ENCODE measurements around the gene FREM1. TPM values are rescaled to one million over a fixed set of nuclear protein-coding genes. Genes with fewer than 3 reads are reported as not detected.

Gene FREM1
- total RNA-seq, 2 experiments from 2014 or later = not detected

- no peak overlapping the region for H3K4me2 ChIP-seq (ENCODE audit: low read length)
- no peaks in the 10 kb centered on the region for H3K9me3 ChIP-seq (ENCODE audit: low read length)
- no peaks in the 10 kb centered on the region for H3K4me1 ChIP-seq (ENCODE audit: insufficient read depth, low read length, poor library complexity, severe bottlenecking)
- BruUV-seq (replicated peaks) = no TSS peak
- H3K4me3 ChIP-seq (ENCODE audit: low read depth, low read length, poor library complexity, severe bottlenecking) = no peak overlapping the region
- no peaks in the 10 kb centered on the region for H4K20me1 ChIP-seq (ENCODE audit: insufficient read depth, low read length)
- intact Hi-C loops (cut with micrococcal nuclease; ENCODE audit: unreplicated experiment) = no loop called here
- DNase-seq (ENCODE audit: low spot score) = no peak
- POLR2A ChIA-PET = no interaction called here
- TF ChIP-seq EZH2phosphoT487 (IDR thresholded peaks at IDR 0.05; ENCODE audit: borderline replicate concordance, low read depth, low read length) (no peak), CTCF (conservative IDR thresholded peaks at IDR 0.05; ENCODE audit: low read length) (no peak)
- no peak overlapping the region for H2AFZ ChIP-seq (ENCODE audit: low read length)
- no peak overlapping the region for H3K27ac ChIP-seq (ENCODE audit: low read depth, low read length, poor library complexity, severe bottlenecking)
- H3K9me2 ChIP-seq (ENCODE audit: insufficient read depth, low read length) = no peaks in the 10 kb centered on the region
- no peaks in the 10 kb centered on the region for H3K36me3 ChIP-seq (ENCODE audit: insufficient read depth, low read length)
- no peaks in the 10 kb centered on the region for H3K79me2 ChIP-seq (ENCODE audit: insufficient read depth, low read depth, low read length)
- CTCF ChIA-PET (ENCODE audit: unreplicated experiment) = no interaction called here
Observed at GRCh38 chr9:14956208-14956607, 46.0 kb upstream of the FREM1 start.

DNA sequence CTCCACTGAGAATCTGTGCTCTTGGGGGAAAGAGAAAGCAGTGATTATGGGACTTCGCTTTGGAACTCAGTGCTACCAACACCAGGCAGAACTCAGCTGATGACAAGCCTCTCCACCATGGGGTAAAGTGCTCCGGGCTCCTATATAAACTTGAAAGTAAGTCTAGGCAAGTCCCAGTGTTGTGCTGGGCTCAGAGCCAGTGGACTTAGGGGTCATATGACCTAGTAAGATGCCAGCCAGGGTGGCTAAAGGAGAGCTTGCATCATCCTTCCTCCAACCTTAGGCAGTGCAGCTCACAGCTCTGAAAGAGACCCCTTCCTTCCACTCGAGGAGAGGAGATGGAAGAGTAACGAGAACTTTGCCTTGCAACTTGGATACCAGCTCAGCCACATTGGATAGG, 35.1 kb upstream of the FREM1 start:
- POLR2A ChIA-PET = no interaction called here
- Histone ChIP-seq H4K20me1 (ENCODE audit: insufficient read depth, low read length) (no peaks in the 10 kb centered on the region), H3K9me2 (ENCODE audit: insufficient read depth, low read length) (no peaks in the 10 kb centered on the region), H3K9me3 (ENCODE audit: low read length) (no peaks in the 10 kb centered on the region), H3K79me2 (ENCODE audit: insufficient read depth, low read depth, low read length) (no peaks in the 10 kb centered on the region), H3K4me2 (ENCODE audit: low read length) (no peak overlapping the region), H3K36me3 (ENCODE audit: insufficient read depth, low read length) (no peaks in the 10 kb centered on the region), H2AFZ (ENCODE audit: low read length) (no peak overlapping the region), H3K4me1 (ENCODE audit: insufficient read depth, low read length, poor library complexity, severe bottlenecking) (no peaks in the 10 kb centered on the region), H3K4me3 (ENCODE audit: low read depth, low read length, poor library complexity, severe bottlenecking) (no peak overlapping the region), H3K27ac (ENCODE audit: low read depth, low read length, poor library complexity, severe bottlenecking) (no peak overlapping the region)
- DNase-seq (ENCODE audit: low spot score) = no peak
- intact Hi-C loops (cut with micrococcal nuclease; ENCODE audit: unreplicated experiment) = no loop called here
- CTCF ChIA-PET (ENCODE audit: unreplicated experiment) = no interaction called here
- TF ChIP-seq CTCF (conservative IDR thresholded peaks at IDR 0.05; ENCODE audit: low read length) (no peak), EZH2phosphoT487 (IDR thresholded peaks at IDR 0.05; ENCODE audit: borderline replicate concordance, low read depth, low read length) (no peak)
- no TSS peak for BruUV-seq (replicated peaks)

GRCh38 chr9:14941501-14942405, 31.5 kb upstream of the FREM1 start:
- H3K36me3 ChIP-seq (ENCODE audit: insufficient read depth, low read length) = no peaks in the 10 kb centered on the region
- intact Hi-C loops (cut with micrococcal nuclease; ENCODE audit: unreplicated experiment) = no loop called here
- H3K4me3 ChIP-seq (ENCODE audit: low read depth, low read length, poor library complexity, severe bottlenecking) = no peak overlapping the region
- ChIA-PET POLR2A (interaction anchor here (0.5 kb wide), 1 partner anchor 35 kb away, joined by 9 read pairs; no protein-coding TSS in a partner anchor), CTCF (ENCODE audit: unreplicated experiment) (no interaction called here)
- no peaks in the 10 kb centered on the region for H3K9me2 ChIP-seq (ENCODE audit: insufficient read depth, low read length)
- DNase-seq (ENCODE audit: low spot score) = no peak
- no peak overlapping the region for H2AFZ ChIP-seq (ENCODE audit: low read length)
- TF ChIP-seq CTCF (conservative IDR thresholded peaks at IDR 0.05; ENCODE audit: low read length) = no peak
- no peak for TF ChIP-seq EZH2phosphoT487 (IDR thresholded peaks at IDR 0.05; ENCODE audit: borderline replicate concordance, low read depth, low read length)
- no TSS peak for BruUV-seq (replicated peaks)
- no peaks in the 10 kb centered on the region for H4K20me1 ChIP-seq (ENCODE audit: insufficient read depth, low read length)
- H3K4me2 ChIP-seq (ENCODE audit: low read length) = no peak overlapping the region
- no peaks in the 10 kb centered on the region for H3K9me3 ChIP-seq (ENCODE audit: low read length)
- H3K79me2 ChIP-seq (ENCODE audit: insufficient read depth, low read depth, low read length) = no peaks in the 10 kb centered on the region
- no peak overlapping the region for H3K27ac ChIP-seq (ENCODE audit: low read depth, low read length, poor library complexity, severe bottlenecking)
- no peaks in the 10 kb centered on the region for H3K4me1 ChIP-seq (ENCODE audit: insufficient read depth, low read length, poor library complexity, severe bottlenecking)

All from OCI-LY7 (cell line).